Activated naive CD4-positive, alpha-beta T cell treated with anti-CD3 and anti-CD28 coated beads, Interleukin-2, amount 50 U/mL, for 24 hours (primary cell): Measurements from ENCODE around the gene MSMO1.
"Not testable (repeated sequence)": the region's sequence is repeated elsewhere in the genome, so short reads cannot be mapped to it uniquely, and the experiment has no call there.

Source experiments
- H3K27ac Mint-ChIP-seq: one replicate; pipeline ENCODE4 v1.8.0; 2021; ENCODE audit warnings: mild to moderate bottlenecking, mixed read lengths
- H3K27me3 Mint-ChIP-seq: one replicate; pipeline ENCODE4 v1.8.0; 2021; ENCODE audit warnings: mixed read lengths
- H3K36me3 Mint-ChIP-seq: one replicate; pipeline ENCODE4 v1.8.0; 2021; ENCODE audit warnings: mixed read lengths
- H3K4me1 Mint-ChIP-seq: one replicate; pipeline ENCODE4 v1.8.0; 2021; ENCODE audit warnings: mixed read lengths
- H3K4me3 Mint-ChIP-seq: one replicate; pipeline ENCODE4 v1.8.0; 2021; ENCODE audit warnings: mild to moderate bottlenecking, mixed read lengths
- H3K9me3 Mint-ChIP-seq: one replicate; pipeline ENCODE4 v1.8.0; 2021; ENCODE audit warnings: mixed read lengths

MSMO1 gene

GRCh38 chr4:165332502-165332901 lies 5.0 kb downstream of the MSMO1 start:
- H3K4me3 Mint-ChIP-seq: peak overlapping the region; percentile 57
- H3K9me3 Mint-ChIP-seq: no peaks in the 10 kb centered on the region
- no peaks in the 10 kb centered on the region for H3K27me3 Mint-ChIP-seq
- peaks cover 47% of the 10 kb centered on the region for H3K4me1 Mint-ChIP-seq
- peaks cover 11% of the 10 kb centered on the region for H3K36me3 Mint-ChIP-seq
- H3K27ac Mint-ChIP-seq: peak overlapping the region; percentile 20

- Mint-ChIP-seq H3K9me3 (no peaks in the 10 kb centered on the region), H3K36me3 (peaks cover 13% of the 10 kb centered on the region), H3K4me3 (no peak overlapping the region), H3K27ac (peak overlapping the region; percentile 68), H3K27me3 (no peaks in the 10 kb centered on the region), H3K4me1 (peaks cover 47% of the 10 kb centered on the region)
These were observed 7.8 kb downstream of the MSMO1 start for GRCh38 chr4:165335163-165335703.

- Mint-ChIP-seq H3K36me3 (peaks cover 11% of the 10 kb centered on the region), H3K27ac (no peak overlapping the region)
These were observed 9.3 kb downstream of the MSMO1 start for GRCh38 chr4:165336743-165337142.

GRCh38 chr4:165342340-165342739 lies 14.9 kb downstream of the MSMO1 start:
- H3K4me1 Mint-ChIP-seq, H3K27ac Mint-ChIP-seq, H3K4me3 Mint-ChIP-seq, H3K9me3 Mint-ChIP-seq, H3K36me3 Mint-ChIP-seq, H3K27me3 Mint-ChIP-seq: not testable (repeated sequence)

More at GRCh38 chr4:165336743-165337142, 9.3 kb downstream of the MSMO1 start:
- Mint-ChIP-seq H3K4me1 (peaks cover 32% of the 10 kb centered on the region), H3K4me3 (no peak overlapping the region), H3K9me3 (no peaks in the 10 kb centered on the region), H3K27me3 (no peaks in the 10 kb centered on the region)

- Mint-ChIP-seq H3K4me1 (no peaks in the 10 kb centered on the region), H3K36me3 (peaks cover 2% of the 10 kb centered on the region), H3K4me3 (no peak overlapping the region), H3K27ac (peak overlapping the region; percentile 59), H3K27me3 (no peaks in the 10 kb centered on the region), H3K9me3 (no peaks in the 10 kb centered on the region)
These were observed 16.1 kb downstream of the MSMO1 start for GRCh38 chr4:165343353-165344191.

- Mint-ChIP-seq H3K9me3 (no peaks in the 10 kb centered on the region), H3K36me3 (peaks cover 2% of the 10 kb centered on the region), H3K27me3 (no peaks in the 10 kb centered on the region), H3K4me3 (no peak overlapping the region), H3K4me1 (no peaks in the 10 kb centered on the region), H3K27ac (no peak overlapping the region)
These were observed 18.4 kb downstream of the MSMO1 start for GRCh38 chr4:165345666-165346417.

- Mint-ChIP-seq H3K36me3 (peaks cover 2% of the 10 kb centered on the region), H3K4me1 (no peaks in the 10 kb centered on the region), H3K4me3 (no peak overlapping the region), H3K9me3 (no peaks in the 10 kb centered on the region), H3K27ac (no peak overlapping the region), H3K27me3 (peaks cover 1% of the 10 kb centered on the region)
These were observed 20.4 kb downstream of the MSMO1 start for GRCh38 chr4:165347647-165348569.

GRCh38 chr4:165351359-165352130 lies 24.1 kb downstream of the MSMO1 start:
- H3K9me3 Mint-ChIP-seq: no peaks in the 10 kb centered on the region

GRCh38 chr4:165355900-165356300 lies 28.4 kb downstream of the MSMO1 start:
- peaks cover 5% of the 10 kb centered on the region for H3K27me3 Mint-ChIP-seq
- no peaks in the 10 kb centered on the region for H3K4me1 Mint-ChIP-seq
- H3K36me3 Mint-ChIP-seq: no peaks in the 10 kb centered on the region
- no peak overlapping the region for H3K4me3 Mint-ChIP-seq
- H3K27ac Mint-ChIP-seq: no peak overlapping the region
- H3K9me3 Mint-ChIP-seq: no peaks in the 10 kb centered on the region

More at GRCh38 chr4:165351359-165352130, 24.1 kb downstream of the MSMO1 start:
- Mint-ChIP-seq H3K36me3 (no peaks in the 10 kb centered on the region), H3K4me1 (no peaks in the 10 kb centered on the region), H3K27ac (no peak overlapping the region), H3K4me3 (no peak overlapping the region), H3K27me3 (peaks cover 1% of the 10 kb centered on the region)

GRCh38 chr4:165359506-165359905 lies 32.0 kb downstream of the MSMO1 start:
- Mint-ChIP-seq H3K4me1 (no peaks in the 10 kb centered on the region), H3K9me3 (no peaks in the 10 kb centered on the region), H3K27me3 (peaks cover 12% of the 10 kb centered on the region), H3K36me3 (no peaks in the 10 kb centered on the region), H3K27ac (no peak overlapping the region), H3K4me3 (no peak overlapping the region)

GRCh38 chr4:165360041-165360695 lies 32.7 kb downstream of the MSMO1 start:
- no peaks in the 10 kb centered on the region for H3K36me3 Mint-ChIP-seq
- H3K4me3 Mint-ChIP-seq: no peak overlapping the region
- H3K4me1 Mint-ChIP-seq: no peaks in the 10 kb centered on the region
- H3K9me3 Mint-ChIP-seq: no peaks in the 10 kb centered on the region
- peaks cover 12% of the 10 kb centered on the region for H3K27me3 Mint-ChIP-seq
- H3K27ac Mint-ChIP-seq: no peak overlapping the region

- H3K27me3 Mint-ChIP-seq: peaks cover 12% of the 10 kb centered on the region
- no peak overlapping the region for H3K4me3 Mint-ChIP-seq
- H3K36me3 Mint-ChIP-seq: no peaks in the 10 kb centered on the region
- no peaks in the 10 kb centered on the region for H3K4me1 Mint-ChIP-seq
- H3K27ac Mint-ChIP-seq: no peak overlapping the region
- H3K9me3 Mint-ChIP-seq: no peaks in the 10 kb centered on the region
These were observed 33.7 kb downstream of the MSMO1 start for GRCh38 chr4:165360985-165361670.

GRCh38 chr4:165361810-165362209 lies 34.3 kb downstream of the MSMO1 start:
- Mint-ChIP-seq H3K27ac (no peak overlapping the region), H3K4me1 (no peaks in the 10 kb centered on the region), H3K27me3 (peaks cover 12% of the 10 kb centered on the region), H3K9me3 (no peaks in the 10 kb centered on the region), H3K36me3 (no peaks in the 10 kb centered on the region), H3K4me3 (no peak overlapping the region)
